Colonic mucosa (tissue), 4 donors: ENCODE data around the gene GPX1. TPM values are rescaled to one million over a fixed set of nuclear protein-coding genes. Genes with fewer than 3 reads are reported as not detected.
"Not testable (repeated sequence)": the region's sequence is repeated elsewhere in the genome, so short reads cannot be mapped to it uniquely, and the experiment has no call there.

Experiments used
- DNase-seq: peaks from one replicate; pipeline ENCODE4 v3.0.0-alpha.2; 2020
- H3K27ac ChIP-seq: fragments of 200-600 bp; one replicate; pipeline ENCODE4 v1.8.0; 2021
- H3K27me3 ChIP-seq: fragments of 200-600 bp; one replicate; pipeline ENCODE4 v1.8.0; 2021
- H3K36me3 ChIP-seq: fragments of 200-600 bp; one replicate; pipeline ENCODE4 v1.8.0; 2021
- H3K4me1 ChIP-seq: fragments of 200-600 bp; one replicate; pipeline ENCODE4 v1.8.0; 2021; ENCODE audit warnings: mild to moderate bottlenecking
- H3K4me3 ChIP-seq: fragments of 200-600 bp; one replicate; pipeline ENCODE4 v1.8.0; 2021
- H3K9ac ChIP-seq, 2 donors: one replicate each; pipeline ENCODE4 v1.7.0; 2013; ENCODE audit warnings: control low read depth in 2 of 2, low read depth in 2 of 2, low read length in 2 of 2
- H3K9me3 ChIP-seq: fragments of 200-600 bp; one replicate; pipeline ENCODE4 v1.8.0; 2021
- CTCF ChIP-seq: fragments of 200-600 bp; IDR thresholded peaks from one replicate; pipeline ENCODE4 v1.8.0; 2022; ENCODE audit warnings: antibody characterized with exemption, mild to moderate bottlenecking
- intact Hi-C: fragments of 100-400 bp; cut with DNase I; formaldehyde crosslinking; loops from one replicate; pipeline ENCODE4 v1.14.1; 2022
- total RNA-seq, 2 donors: library from RNA; stranded (reverse); fragmentation: NEBNext Ultra II Directional in 1 of 2; extraction: Animal tissue kit (Norgen Biotek cat#: 25700) in 1 of 2; gene quantifications; one replicate each; pipeline ENCODE4 v1.2.1, GENCODE V29; 2021
- donor health status: healthy.
- donor health status: DM: no; HTN: no; CAD: no.
- donor health status: DM: no; HTN: no; CAD: no.

Gene GPX1
- total RNA-seq, 2 donors from 2014 or later, result 131 to 235 TPM

- Histone ChIP-seq H3K4me1 (no peaks in the 10 kb centered on the region), H3K27ac (no peak overlapping the region), H3K9me3 (no peaks in the 10 kb centered on the region), H3K36me3 (peaks cover 17% of the 10 kb centered on the region), H3K9ac (no peak overlapping the region), H3K4me3 (no peak overlapping the region), H3K27me3 (no peaks in the 10 kb centered on the region)
- intact Hi-C loops, result no loop called here
- no peak for DNase-seq
- TF ChIP-seq CTCF, result no peak
These were observed 13.8 kb upstream of the GPX1 start for GRCh38 chr3:49371946-49372345.

- TF ChIP-seq CTCF, result no peak
- no peak overlapping the region for H3K9ac ChIP-seq
- no peaks in the 10 kb centered on the region for H3K27me3 ChIP-seq
- intact Hi-C loops, result no loop called here
- peaks cover 17% of the 10 kb centered on the region for H3K36me3 ChIP-seq
- H3K27ac ChIP-seq, result no peak overlapping the region
- no peaks in the 10 kb centered on the region for H3K9me3 ChIP-seq
- H3K4me3 ChIP-seq, result no peak overlapping the region
- H3K4me1 ChIP-seq, result no peaks in the 10 kb centered on the region
- no peak for DNase-seq
These were observed 12.6 kb upstream of the GPX1 start for GRCh38 chr3:49370585-49371290.

GRCh38 chr3:49362561-49362960 is 4.4 kb upstream of the GPX1 start:
- intact Hi-C loops, result loop anchor here (5.0 kb wide), 1 partner anchor 50 kb away; the partner anchor contains the start of genes RHOA and TCTA
- Histone ChIP-seq H3K4me1 (peaks cover 15% of the 10 kb centered on the region), H3K27me3 (no peaks in the 10 kb centered on the region), H3K36me3 (peaks cover 13% of the 10 kb centered on the region), H3K4me3 (no peak overlapping the region), H3K9ac (no peak overlapping the region), H3K9me3 (no peaks in the 10 kb centered on the region), H3K27ac (no peak overlapping the region)
- no peak for DNase-seq
- TF ChIP-seq CTCF, result no peak

GRCh38 chr3:49359623-49360022 is 1.5 kb upstream of the GPX1 start:
- Histone ChIP-seq H3K27ac (peak overlapping the region; percentile 95), H3K27me3 (no peaks in the 10 kb centered on the region), H3K4me1 (peaks cover 15% of the 10 kb centered on the region), H3K9ac (no peak overlapping the region), H3K4me3 (no peak overlapping the region), H3K36me3 (peaks cover 13% of the 10 kb centered on the region), H3K9me3 (no peaks in the 10 kb centered on the region)
- DNase-seq, result no peak
- TF ChIP-seq CTCF, result no peak
- intact Hi-C loops, result loop anchor here (5.0 kb wide), 1 partner anchor 53 kb away; the partner anchor contains the start of genes RHOA and TCTA

- no peak for DNase-seq
- peak overlapping the region; percentile 95 for H3K27ac ChIP-seq
- H3K4me3 ChIP-seq, result peak overlapping the region; percentile 60
- peak overlapping the region in 1 of 2 donors; percentile 93 for H3K9ac ChIP-seq
- H3K27me3 ChIP-seq, result no peaks in the 10 kb centered on the region
- H3K36me3 ChIP-seq, result peaks cover 13% of the 10 kb centered on the region
- TF ChIP-seq CTCF, result no peak
- intact Hi-C loops, result no loop called here
- no peaks in the 10 kb centered on the region for H3K9me3 ChIP-seq
- peaks cover 15% of the 10 kb centered on the region for H3K4me1 ChIP-seq
These were observed 702 bp upstream of the GPX1 start for GRCh38 chr3:49358884-49359225.

GRCh38 chr3:49357443-49358216 is 523 bp downstream of the GPX1 start:
- Histone ChIP-seq H3K4me1 (peaks cover 15% of the 10 kb centered on the region), H3K27ac (peak overlapping the region; percentile 95), H3K4me3 (peak overlapping the region; percentile 60), H3K36me3 (peaks cover 13% of the 10 kb centered on the region), H3K9ac (peak overlapping the region; percentile 89 to 93)
- intact Hi-C loops, H3K27me3 ChIP-seq, H3K9me3 ChIP-seq: not testable (repeated sequence)
- DNase-seq, result peak; percentile 47

GRCh38 chr3:49357095-49357442 is 1.1 kb downstream of the GPX1 start:
- H3K4me1 ChIP-seq, result peaks cover 15% of the 10 kb centered on the region
- peak overlapping the region; percentile 89 to 93 for H3K9ac ChIP-seq
- H3K27ac ChIP-seq, result peak overlapping the region; percentile 95
- H3K4me3 ChIP-seq, result peak overlapping the region; percentile 60
- intact Hi-C loops, H3K27me3 ChIP-seq, DNase-seq, H3K9me3 ChIP-seq: not testable (repeated sequence)
- H3K36me3 ChIP-seq, result peaks cover 10% of the 10 kb centered on the region
